Fibroblast of lung (primary cell): ENCODE measurements around the gene REL.

Experiments
- EZH2 ChIP-seq: IDR thresholded peaks from 2 replicates; pipeline ENCODE4 v1.5.1; 2012; ENCODE audit warnings: low read length, control low read depth, mild to moderate bottlenecking; ENCODE audit errors: missing control alignments
- TF ChIP-seq, protein P1 (sequence below), 2 donors: IDR thresholded peaks in 1 of 2; conservative IDR thresholded peaks in 1 of 2; 1 replicate in 1 of 2; 2 replicates in 1 of 2; pipeline ENCODE4 v1.5.1; 2011 to 2012; ENCODE audit warnings: low read length in 2 of 2, control low read depth in 1 of 2, inconsistent platforms in 1 of 2, low read depth in 1 of 2, mild to moderate bottlenecking in 1 of 2

- TF ChIP-seq, protein P1, sequence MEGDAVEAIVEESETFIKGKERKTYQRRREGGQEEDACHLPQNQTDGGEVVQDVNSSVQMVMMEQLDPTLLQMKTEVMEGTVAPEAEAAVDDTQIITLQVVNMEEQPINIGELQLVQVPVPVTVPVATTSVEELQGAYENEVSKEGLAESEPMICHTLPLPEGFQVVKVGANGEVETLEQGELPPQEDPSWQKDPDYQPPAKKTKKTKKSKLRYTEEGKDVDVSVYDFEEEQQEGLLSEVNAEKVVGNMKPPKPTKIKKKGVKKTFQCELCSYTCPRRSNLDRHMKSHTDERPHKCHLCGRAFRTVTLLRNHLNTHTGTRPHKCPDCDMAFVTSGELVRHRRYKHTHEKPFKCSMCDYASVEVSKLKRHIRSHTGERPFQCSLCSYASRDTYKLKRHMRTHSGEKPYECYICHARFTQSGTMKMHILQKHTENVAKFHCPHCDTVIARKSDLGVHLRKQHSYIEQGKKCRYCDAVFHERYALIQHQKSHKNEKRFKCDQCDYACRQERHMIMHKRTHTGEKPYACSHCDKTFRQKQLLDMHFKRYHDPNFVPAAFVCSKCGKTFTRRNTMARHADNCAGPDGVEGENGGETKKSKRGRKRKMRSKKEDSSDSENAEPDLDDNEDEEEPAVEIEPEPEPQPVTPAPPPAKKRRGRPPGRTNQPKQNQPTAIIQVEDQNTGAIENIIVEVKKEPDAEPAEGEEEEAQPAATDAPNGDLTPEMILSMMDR (conservative IDR thresholded peaks at IDR 0.05 in 1 of 2, IDR thresholded peaks at IDR 0.05 in 1 of 2; ENCODE audit: low read depth in 1 of 2, low read length in 2 of 2) = no peak
- no peak for TF ChIP-seq EZH2
These were observed 5.9 kb upstream of the REL start for GRCh38 chr2:60875520-60875919.
